ENCODE results near the gene PRKN. TPM values are rescaled to one million over a fixed set of nuclear protein-coding genes. Genes with fewer than 3 reads are reported as not detected.

PRKN gene
- total RNA-seq, 1 experiment from 2014 or later: 0.34 TPM

GRCh38 chr6:161838306-161839035 lies 889.1 kb downstream of the PRKN start:
- H3K27me3 Mint-ChIP-seq (ENCODE audit: insufficient read depth, unreplicated experiment): peaks cover 14% of the 10 kb centered on the region
- intact Hi-C loops (cut with micrococcal nuclease; ENCODE audit: unreplicated experiment): no loop called here
- no peaks in the 10 kb centered on the region; the same call in 1 of the 2 replicates for H3K27me3 ChIP-seq (replicated peaks; ENCODE audit: control insufficient read depth, insufficient read depth, low read length)
- BruUV-seq (replicated peaks): no TSS peak
- no peak for DNase-seq
- no peaks in the 10 kb centered on the region for H3K36me3 Mint-ChIP-seq (ENCODE audit: insufficient read depth, unreplicated experiment)
- no peaks in the 10 kb centered on the region for H3K9me3 Mint-ChIP-seq (ENCODE audit: unreplicated experiment)
- H3K4me1 Mint-ChIP-seq (ENCODE audit: low read depth, unreplicated experiment): no peaks in the 10 kb centered on the region
- TF ChIP-seq CTCF (IDR thresholded peaks at IDR 0.05; ENCODE audit: insufficient read depth in 1 of 2, low read depth in 1 of 2, low read length in 1 of 2, severe bottlenecking in 1 of 2, unreplicated experiment in 1 of 2): no peak
- no peaks in the 10 kb centered on the region for H3K4me1 ChIP-seq
- no peak overlapping the region for H3K4me3 ChIP-seq (ENCODE audit: low read depth, low read length)
- ChIA-PET POLR2A (no interaction called here), CTCF (no interaction called here)
- no peaks in the 10 kb centered on the region for H3K9me3 ChIP-seq
- no peaks in the 10 kb centered on the region for H3K36me3 ChIP-seq (ENCODE audit: control insufficient read depth, insufficient read depth, low read length)
- no peak overlapping the region for H3K4me3 Mint-ChIP-seq (ENCODE audit: unreplicated experiment)
- H3K27ac Mint-ChIP-seq (ENCODE audit: unreplicated experiment): no peak overlapping the region

- H3K4me1 Mint-ChIP-seq (ENCODE audit: low read depth, unreplicated experiment): no peaks in the 10 kb centered on the region
- Histone ChIP-seq H3K27me3 (replicated peaks; ENCODE audit: control insufficient read depth, insufficient read depth, low read length) (no peaks in the 10 kb centered on the region; the same call in 1 of the 2 replicates), H3K9me3 (no peaks in the 10 kb centered on the region), H3K36me3 (ENCODE audit: control insufficient read depth, insufficient read depth, low read length) (no peaks in the 10 kb centered on the region), H3K4me3 (ENCODE audit: low read depth, low read length) (no peak overlapping the region), H3K4me1 (no peaks in the 10 kb centered on the region)
- DNase-seq: no peak
- H3K4me3 Mint-ChIP-seq (ENCODE audit: unreplicated experiment): no peak overlapping the region
- H3K36me3 Mint-ChIP-seq (ENCODE audit: insufficient read depth, unreplicated experiment): no peaks in the 10 kb centered on the region
- no peak for TF ChIP-seq CTCF (IDR thresholded peaks at IDR 0.05; ENCODE audit: insufficient read depth in 1 of 2, low read depth in 1 of 2, low read length in 1 of 2, severe bottlenecking in 1 of 2, unreplicated experiment in 1 of 2)
- CTCF ChIA-PET: no interaction called here
- H3K9me3 Mint-ChIP-seq (ENCODE audit: unreplicated experiment): no peaks in the 10 kb centered on the region
- intact Hi-C loops (cut with micrococcal nuclease; ENCODE audit: unreplicated experiment): no loop called here
- H3K27me3 Mint-ChIP-seq (ENCODE audit: insufficient read depth, unreplicated experiment): peaks cover 14% of the 10 kb centered on the region
- BruUV-seq (replicated peaks): no TSS peak
- H3K27ac Mint-ChIP-seq (ENCODE audit: unreplicated experiment): no peak overlapping the region
- POLR2A ChIA-PET: no interaction called here
These were observed 889.7 kb downstream of the PRKN start for GRCh38 chr6:161837854-161838253.

- H3K4me3 ChIP-seq (ENCODE audit: low read depth, low read length): no peak overlapping the region
- Mint-ChIP-seq H3K9me3 (ENCODE audit: unreplicated experiment) (no peaks in the 10 kb centered on the region), H3K36me3 (ENCODE audit: insufficient read depth, unreplicated experiment) (no peaks in the 10 kb centered on the region), H3K27ac (ENCODE audit: unreplicated experiment) (no peak overlapping the region), H3K4me3 (ENCODE audit: unreplicated experiment) (no peak overlapping the region), H3K27me3 (ENCODE audit: insufficient read depth, unreplicated experiment) (peaks cover 14% of the 10 kb centered on the region), H3K4me1 (ENCODE audit: low read depth, unreplicated experiment) (no peaks in the 10 kb centered on the region)
- no peaks in the 10 kb centered on the region for H3K36me3 ChIP-seq (ENCODE audit: control insufficient read depth, insufficient read depth, low read length)
- BruUV-seq (replicated peaks): no TSS peak
- ChIA-PET POLR2A (no interaction called here), CTCF (no interaction called here)
- H3K4me1 ChIP-seq: no peaks in the 10 kb centered on the region
- no peak for DNase-seq
- intact Hi-C loops (cut with micrococcal nuclease; ENCODE audit: unreplicated experiment): no loop called here
- no peak for TF ChIP-seq CTCF (IDR thresholded peaks at IDR 0.05; ENCODE audit: insufficient read depth in 1 of 2, low read depth in 1 of 2, low read length in 1 of 2, severe bottlenecking in 1 of 2, unreplicated experiment in 1 of 2)
- H3K27me3 ChIP-seq (replicated peaks; ENCODE audit: control insufficient read depth, insufficient read depth, low read length): no peaks in the 10 kb centered on the region; the same call in 1 of the 2 replicates
- H3K9me3 ChIP-seq: no peaks in the 10 kb centered on the region
These were observed 890.2 kb downstream of the PRKN start for GRCh38 chr6:161837449-161837735.
